LoVo (cell line): ENCODE results near the gene GSTA2.
A peak's percentile ranks its signal among the peaks of the same experiment; 100 is the strongest.
"Not testable (repeated sequence)": the region's sequence is repeated elsewhere in the genome, so short reads cannot be mapped to it uniquely, and the experiment has no call there.

Source experiments
- DNase-seq: peaks from one replicate; pipeline ENCODE4 v3.0.0-alpha.2; 2016; ENCODE audit warnings: low spot score

The GSTA2 gene

DNA sequence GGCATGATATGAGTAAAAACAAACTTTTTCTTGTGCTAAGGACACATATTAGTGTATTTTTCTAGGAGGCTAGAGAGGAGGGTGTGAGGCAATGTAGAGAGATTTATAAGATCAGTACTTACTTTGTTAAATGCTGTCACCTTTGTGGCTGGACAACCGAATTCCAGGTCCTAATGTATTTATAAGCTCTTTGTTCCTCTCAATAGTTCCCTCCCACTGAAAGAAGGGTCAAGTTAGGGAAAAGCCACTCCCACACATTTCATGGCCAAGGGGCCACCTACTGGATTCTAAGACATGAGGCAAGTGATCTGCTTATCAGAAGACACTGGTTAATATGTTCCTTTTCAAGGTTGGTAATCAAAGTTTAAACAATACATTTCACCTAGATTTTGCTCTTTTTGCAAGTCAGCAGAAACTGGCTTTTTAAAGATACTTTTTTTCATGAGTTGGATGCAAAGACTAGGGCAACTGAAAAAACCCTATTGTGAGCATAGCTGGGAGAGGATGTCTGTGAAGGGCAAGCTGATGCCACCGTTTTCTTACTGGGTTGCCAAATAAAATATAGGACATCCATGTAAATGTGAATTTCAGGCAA, at the start of gene GSTA2:
TSS of gene GSTA2 (minus strand) at position 154 of the 595 bp plus-strand sequence. CDS start 5,528 bp downstream, outside the sequence.
- not testable (repeated sequence) for DNase-seq

DNA sequence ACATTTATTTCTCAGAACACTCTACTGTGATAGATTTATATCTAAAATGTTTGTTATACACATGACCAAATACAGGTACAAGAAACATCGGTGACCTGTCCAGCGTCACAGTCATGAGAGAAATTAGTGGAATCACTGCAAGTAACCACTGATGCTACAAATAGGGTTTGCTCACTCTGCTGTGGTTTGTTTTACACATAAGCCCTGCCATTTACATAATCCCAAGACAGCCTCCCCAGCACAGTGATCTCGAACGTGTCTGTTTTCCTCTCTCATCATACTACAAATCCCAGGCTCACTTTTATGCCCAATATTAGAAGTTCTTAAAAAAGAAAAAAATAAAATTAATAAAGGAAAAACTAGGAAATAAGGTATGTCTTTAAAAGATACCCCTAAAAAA, 46.5 kb upstream of the GSTA2 start:
- DNase-seq = not testable (repeated sequence)

DNA sequence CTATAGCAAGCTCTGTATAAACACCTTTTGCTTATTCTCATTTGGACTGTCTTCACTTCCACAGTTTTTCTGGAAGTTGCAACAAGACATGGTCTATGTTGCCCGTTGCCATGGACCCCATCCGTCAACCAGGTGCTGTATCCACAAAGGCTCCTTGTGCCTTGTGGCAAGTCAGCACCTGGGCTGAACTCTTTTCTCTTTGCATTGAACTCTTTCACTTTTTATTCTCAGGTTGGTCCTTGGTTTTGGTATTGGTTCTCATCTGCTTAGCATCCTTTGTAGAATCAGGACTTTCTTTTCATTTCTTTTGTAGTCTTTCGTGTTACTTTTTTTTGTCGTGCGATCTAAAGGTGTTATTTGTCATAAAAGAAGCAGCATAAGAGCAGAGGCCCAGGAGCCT, 45.4 kb upstream of the GSTA2 start:
- DNase-seq = no peak

DNA sequence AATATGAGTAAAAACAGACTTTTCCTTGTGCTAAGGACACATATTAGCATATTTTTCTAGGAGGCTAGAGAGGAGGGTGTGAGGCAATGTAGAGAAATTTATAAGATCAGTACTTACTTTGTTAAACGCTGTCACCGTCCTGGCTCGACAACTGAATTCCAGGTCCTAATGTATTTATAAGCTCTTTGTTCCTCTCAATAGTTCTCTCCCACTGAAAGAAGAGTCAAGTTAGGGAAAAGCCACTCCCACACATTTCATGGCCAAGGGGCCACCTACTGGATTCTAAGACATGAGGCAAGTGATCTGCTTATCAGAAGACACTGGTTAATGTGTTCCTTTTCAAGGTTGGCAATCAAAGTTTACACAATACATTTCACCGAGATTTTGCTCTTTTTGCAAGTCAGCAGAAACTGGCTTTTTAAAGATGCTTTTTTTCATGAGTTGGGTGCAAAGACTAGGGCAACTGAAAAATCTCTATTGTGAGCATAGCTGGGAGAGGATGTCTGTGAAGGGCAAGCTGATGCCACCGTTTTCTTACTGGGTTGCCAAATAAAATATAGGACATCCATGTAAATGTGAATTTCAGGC, 40.5 kb upstream of the GSTA2 start, which contains the start of gene GSTA1:
TSS of gene GSTA1 (minus strand) at position 149 of the 588 bp plus-strand sequence. CDS start 4,549 bp downstream, outside the sequence.
- not testable (repeated sequence) for DNase-seq

DNA sequence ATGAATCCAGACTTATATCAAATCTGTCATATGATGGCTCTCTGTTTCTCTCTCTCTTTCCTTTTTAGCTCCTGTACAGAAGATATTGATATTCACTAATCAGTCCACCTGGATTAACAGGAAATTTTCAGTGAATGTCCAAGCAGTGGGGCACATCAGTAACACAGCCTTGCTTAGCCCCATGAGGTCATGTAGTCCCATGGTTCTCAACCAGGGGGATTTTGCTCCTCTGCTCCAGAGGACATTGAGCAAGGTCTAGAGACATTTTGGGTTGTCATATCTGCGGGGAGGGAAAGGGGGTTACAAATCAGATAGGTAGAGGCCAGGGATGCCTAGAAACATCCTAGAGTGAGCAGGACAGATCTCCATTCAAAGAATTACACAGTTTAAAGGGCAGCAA, 39.5 kb upstream of the GSTA2 start:
- DNase-seq = no peak

DNA sequence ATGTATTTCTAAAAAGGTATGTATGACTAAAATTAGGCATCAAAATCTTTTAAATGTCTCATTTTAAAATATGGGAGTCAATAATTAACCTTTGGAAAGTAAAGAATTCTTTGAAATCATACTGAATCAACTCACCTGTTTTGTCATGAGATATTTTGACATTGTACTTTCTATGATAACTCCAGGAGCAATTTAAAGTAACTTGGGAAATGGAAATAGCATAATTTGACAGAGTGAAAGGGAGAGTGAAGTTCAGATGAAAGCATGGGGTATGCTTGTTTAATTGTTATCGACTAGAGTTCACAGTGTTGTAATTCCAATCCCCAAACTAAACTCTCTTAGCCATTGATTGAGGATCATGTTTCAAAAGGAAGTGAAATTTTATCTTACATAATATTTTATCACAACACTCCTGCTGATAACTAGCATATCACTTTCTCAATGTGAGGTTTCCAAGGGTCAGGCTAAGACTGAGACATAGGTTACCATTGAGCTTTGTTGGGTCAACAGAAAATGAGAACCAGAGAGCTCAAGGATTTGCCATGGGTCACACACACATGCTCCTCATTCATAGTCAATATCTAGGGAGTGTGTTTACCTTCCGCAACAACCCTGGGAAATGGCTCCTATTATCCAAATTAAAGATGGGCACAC, 38.0 kb upstream of the GSTA2 start:
- no peak for DNase-seq

DNA sequence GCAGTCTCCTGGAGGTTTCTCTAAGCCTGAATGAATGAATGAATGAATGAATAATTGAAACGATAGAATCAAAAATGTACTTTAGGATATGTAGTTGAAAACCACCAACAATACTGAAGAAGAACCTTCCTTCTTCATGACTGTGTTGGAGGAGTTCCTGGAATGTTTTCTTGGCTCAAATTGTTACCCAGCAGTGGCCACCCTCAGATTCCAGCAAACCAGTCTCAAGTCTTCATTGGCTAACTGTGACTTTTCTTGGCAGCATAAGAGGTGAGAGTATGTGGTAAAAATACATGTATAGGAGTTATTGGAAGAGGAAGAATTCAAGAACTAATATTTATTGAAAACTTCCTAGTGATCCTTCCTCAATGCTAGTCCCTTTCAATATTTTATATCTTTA, 36.0 kb upstream of the GSTA2 start:
- not testable (repeated sequence) for DNase-seq

DNA sequence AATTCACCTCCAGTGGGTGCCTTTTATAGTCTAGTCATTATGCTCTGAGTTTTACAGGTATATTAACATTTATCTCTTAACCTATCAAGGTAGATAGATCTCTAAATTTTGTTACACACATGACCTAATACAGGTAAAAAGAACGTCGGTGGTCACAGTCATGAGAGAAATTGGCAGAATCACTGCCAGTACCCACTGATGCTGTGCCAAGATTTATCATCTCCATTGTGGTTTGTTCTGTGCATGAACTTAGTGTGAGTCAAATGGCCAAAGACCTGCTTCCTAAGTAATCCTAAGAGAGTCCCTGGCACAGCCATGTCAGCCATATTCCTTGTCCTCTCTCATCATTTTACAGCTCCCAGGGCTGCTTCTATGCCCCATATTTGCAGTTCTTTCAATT, 31.1 kb upstream of the GSTA2 start:
- not testable (repeated sequence) for DNase-seq

DNA sequence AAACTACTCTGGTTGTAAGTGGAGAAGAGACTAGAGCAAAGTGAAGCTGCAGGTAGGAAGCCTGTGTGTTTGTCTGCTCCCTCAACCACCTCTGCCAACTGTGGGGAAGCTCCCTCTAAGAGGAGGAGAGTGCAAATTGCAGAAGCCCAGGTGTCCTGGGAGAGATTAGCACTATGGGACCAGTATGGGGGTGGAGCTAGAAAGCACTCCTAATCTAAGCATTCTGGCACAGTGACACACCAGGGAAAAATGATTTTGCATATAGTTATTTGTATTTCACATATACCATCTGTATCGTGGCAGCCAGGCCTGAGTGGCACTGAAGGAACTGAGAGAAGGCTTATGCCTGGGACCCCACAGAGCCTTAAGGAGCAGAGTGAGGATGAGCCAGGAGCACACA, 27.6 kb upstream of the GSTA2 start:
- DNase-seq = no peak

DNA sequence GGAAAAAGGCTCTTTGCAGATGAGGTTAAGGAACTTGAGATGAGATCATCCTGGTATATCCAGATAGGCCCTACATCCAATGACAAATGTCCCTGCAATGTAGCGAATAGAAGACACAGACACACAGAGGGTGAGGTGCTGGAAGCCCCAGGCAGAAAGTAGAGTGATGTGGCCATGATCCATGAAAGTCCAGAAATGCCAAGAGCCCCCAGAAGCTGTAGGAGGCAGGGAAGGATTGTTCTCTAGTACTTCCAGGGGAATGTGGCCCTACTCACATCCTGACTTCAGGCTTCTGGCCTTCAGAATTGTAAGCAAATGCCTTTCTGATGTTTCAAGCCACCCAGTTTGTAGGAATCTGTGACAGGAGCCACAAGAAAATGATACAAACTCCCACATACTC, 26.4 kb upstream of the GSTA2 start:
- not testable (repeated sequence) for DNase-seq

DNA sequence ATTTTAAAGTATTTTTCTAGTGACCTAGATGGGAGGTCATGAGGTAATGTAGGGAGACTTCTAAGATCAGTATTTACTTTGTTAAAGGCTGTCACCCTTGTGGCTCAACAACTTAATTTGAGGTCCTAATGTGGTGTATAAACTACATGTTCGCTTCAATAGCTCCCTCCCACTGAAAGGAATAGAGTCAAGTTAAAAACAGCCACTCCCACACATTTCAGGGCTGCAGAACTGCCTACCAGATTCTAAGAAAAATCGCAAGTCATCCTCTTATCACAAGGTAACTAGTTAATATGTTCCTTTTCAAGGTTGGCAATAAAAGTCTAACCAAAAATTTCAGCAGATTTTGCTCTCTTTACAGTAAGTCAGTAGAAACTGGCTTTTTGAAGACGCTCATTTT, 25.2 kb upstream of the GSTA2 start:
- no peak for DNase-seq

DNA sequence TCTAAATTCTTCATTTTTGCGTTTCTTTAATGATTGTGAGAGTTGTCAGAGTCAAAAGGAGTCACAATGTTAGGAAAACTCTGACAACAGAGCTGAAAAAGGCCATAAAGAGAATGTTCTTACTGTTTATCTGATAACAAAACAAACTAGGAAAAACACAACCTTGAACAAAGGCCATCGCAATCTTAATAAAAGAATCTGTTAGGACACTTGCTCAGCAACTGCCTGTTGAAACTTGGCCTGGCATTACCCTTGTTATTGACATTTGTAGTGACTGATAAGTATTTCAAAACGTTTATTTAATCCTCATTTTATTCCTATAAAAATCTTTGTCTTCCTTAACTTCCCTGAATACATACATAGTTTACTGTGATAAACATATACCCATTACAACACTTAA, 24.6 kb upstream of the GSTA2 start:
- no peak for DNase-seq

DNA sequence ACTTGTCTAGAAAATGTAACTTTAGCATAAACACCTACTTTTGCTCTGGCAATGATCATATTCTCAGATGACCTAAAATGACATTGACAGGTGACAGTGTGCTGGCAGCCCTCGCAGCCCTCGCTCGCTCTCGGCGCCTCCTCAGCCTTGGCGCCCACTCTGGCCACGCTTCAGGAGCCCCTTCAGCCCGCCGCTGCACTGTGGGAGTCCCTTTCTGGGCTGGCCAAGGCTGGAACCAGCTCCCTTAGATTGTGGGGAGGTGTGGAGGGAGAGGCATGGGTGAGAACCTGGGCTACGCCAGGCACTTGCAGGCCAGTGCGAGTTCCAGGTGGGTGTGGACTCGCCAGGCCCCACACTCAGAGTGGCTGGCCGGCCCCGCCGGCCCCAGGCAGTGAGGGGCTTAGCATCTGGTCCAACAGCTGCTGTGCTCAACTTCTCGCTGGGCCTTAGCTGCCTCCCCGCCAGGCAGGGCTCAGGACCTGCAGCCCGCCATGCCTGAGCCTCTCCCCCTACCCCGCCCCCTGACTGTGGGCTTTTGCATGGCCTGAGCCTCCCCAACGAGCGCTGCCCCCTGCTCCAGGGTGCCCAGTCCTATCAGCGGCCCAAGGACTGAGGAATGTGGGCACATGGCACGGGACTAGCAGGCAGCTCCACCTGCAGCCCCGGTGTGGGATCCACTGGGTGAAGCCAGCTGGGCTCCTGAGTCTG, 23.1 kb upstream of the GSTA2 start:
- no peak for DNase-seq

DNA sequence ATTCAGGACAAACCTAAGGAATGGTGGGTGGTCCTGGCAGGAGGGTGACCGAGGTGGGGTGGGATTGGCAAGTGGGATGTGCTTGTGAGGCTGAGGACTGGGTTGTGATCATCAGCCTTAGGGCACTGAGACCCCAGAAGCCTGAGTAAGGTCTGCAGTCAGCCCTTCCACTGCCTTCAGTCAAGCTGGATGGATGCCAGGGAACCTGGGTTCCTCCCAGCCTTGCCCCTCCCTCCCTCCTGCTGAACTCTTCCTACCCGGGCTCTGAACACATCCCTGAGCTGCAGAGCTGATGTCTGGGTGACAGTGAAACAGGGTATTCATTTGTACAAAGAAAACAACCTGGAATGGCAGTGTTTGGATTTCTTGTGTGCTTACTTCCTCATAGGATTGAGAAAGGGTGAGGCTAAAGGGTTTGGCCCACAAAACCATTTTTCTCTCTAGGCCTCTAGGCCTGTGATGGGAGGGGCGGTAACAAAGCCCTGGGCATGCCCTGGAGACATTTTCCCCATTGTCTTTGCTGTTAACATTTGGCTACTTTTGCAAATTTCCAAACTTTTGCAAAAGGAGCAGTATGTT, 19.5 kb upstream of the GSTA2 start:
- peak; percentile 27 for DNase-seq

DNA sequence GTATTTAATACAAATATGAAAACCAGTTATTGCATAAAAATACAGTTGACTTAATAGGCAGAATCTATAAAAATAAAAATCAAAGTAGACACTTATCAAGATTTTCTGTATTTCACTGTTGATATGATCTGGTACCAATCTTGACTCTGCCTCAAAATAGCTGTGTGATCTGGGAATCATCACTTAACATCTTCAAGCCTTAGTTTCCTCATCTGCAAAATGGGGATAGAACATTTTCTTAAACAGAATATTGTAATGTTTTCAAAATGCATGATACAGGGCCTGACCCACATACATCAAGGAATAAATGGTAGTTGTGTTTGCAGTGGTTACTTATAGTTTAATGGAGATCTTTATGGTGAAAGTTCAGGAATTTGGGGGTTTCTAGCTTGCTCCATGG, 18.9 kb upstream of the GSTA2 start:
- not testable (repeated sequence) for DNase-seq

DNA sequence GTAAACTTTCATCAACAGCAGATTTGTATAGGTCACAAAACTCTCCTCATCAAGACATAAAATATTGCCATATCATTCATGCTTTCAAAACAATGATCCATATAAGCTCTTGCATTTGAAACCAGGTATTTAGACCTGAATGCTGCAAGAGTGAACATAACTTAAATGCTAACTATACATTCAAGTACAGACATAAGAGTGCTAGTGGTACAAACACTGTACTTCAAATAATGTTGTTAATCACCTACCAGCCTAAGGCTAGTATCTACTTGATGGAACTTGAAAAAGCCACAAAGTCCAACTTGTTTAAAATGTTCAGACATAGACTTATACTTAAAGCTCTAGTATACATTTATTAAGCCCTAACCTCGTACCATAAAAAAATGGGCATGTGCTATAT, 16.0 kb upstream of the GSTA2 start:
- DNase-seq = no peak

DNA sequence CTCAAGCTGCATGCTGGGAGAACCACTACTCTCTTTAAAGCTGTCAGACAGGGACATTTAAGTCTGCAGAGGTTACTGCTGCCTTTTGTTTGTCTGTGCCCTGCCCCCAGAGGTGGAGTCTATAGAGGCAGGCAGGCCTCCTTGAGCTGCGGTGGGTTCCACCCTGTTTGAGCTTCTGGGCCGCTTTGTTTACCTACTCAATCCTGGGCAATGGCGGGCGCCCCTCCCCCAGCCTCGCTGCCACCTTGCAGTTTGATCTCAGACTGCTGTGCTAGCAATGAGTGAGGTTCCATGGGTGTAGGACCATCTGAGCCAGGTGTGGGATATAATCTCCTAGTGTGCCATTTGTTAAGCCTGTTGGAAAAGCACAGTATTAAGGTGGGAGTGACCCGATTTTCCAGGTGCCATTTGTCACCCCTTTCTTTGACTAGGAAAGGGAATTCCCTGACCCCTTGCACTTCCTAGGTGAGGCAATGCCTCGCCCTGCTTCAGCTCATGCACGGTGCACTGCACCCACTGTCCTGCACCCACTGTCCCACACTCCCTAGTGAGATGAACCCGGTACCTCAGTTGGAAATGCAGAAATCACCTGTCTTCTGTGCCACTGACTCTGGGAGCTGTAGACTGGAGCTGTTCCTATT, 13.6 kb upstream of the GSTA2 start:
- not testable (repeated sequence) for DNase-seq

DNA sequence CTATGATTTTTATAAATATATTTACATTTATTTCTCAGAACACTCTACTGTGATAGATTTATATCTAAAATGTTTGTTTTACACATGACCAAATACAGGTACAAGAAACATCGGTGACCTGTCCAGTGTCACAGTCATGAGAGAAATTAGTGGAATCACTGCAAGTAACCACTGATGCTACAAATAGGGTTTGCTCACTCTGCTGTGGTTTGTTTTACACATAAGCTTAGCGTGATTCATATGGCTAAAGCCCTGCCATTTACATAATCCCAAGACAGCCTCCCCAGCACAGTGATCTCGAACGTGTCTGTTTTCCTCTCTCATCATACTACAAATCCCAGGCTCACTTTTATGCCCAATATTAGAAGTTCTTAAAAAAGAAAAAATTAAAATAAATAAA, 6.1 kb upstream of the GSTA2 start:
- DNase-seq = not testable (repeated sequence)

DNA sequence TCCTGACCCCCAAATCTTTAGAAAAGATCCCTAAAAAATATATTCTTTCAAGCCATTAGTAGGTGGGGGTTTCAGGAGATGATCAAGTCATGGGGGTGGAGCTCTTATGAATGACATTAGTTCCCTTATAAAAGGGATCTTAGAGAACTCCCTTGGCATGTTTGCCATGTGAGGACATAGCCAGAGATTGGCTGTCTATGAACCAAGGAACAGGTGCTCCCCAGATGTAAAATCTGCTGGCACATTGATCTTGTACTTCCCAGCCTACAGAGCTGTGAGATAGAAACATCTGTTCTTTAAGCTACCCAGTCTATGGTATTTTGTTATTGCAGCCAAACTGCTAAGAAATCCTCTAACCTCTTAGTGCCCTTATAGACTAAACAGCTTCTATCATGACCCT, 4.4 kb upstream of the GSTA2 start:
- DNase-seq = not testable (repeated sequence)

DNA sequence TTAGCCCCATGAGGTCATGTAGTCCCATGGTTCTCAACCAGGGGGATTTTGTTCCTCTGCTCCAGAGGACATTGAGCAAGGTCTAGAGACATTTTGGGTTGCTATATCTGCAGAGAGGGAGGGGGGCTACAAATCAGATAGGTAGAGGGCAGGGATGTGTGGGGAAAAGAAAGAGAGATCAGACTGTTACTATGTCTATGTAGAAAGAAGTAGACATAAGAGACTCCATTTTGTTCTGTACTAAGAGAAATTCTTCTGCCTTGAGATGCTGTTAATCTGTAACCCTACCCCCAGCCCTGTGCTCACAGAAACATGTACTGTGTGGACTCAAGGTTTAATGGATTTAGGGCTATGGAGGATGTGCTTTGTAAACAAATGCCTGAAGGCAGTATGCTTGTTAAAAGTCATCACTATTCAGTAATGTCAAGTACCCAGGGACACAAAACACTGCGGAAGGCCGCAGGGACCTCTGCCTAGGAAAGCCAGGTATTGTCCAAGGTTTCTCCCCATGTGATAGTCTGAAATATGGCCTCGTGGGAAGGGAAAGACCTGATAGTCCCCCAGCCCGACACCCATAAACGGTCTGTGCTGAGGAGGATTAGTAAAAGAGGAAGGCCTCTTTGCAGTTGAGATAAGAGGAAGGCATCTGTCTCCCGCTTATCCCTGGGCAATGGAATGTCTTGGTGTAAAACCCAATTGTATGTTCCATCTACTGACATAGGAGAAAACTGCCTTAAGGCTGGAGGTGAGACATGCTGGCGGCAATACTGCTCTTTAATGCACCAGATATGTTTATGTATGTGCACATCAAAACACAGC, 1.4 kb downstream of the GSTA2 start:
- DNase-seq = not testable (repeated sequence)
